Natural killer cell treated with Interleukin-12 subunit alpha and Interleukin-12 subunit beta and Interleukin-15 and Interleukin-18, amount 100 ng/mL, for 72 hours (primary cell): Measurements from ENCODE around the gene NMB. TPM values are rescaled to one million over a fixed set of nuclear protein-coding genes. Genes with fewer than 3 reads are reported as not detected.
"Not testable (repeated sequence)": the region's sequence is repeated elsewhere in the genome, so short reads cannot be mapped to it uniquely, and the experiment has no call there.

Experiments
- ATAC-seq, 2 donors: fragments of 150-1000 bp; cut with Tn5 transposase in 1 of 2; sonication (Bioruptor Pico), chemical (Tn5 transposase) in 1 of 2; 2 replicates each; pipeline ENCODE4 v1.10.0; 2021
- DNase-seq: peaks from one replicate; pipeline ENCODE4 v3.0.0; 2022; ENCODE audit warnings: low spot score
- H3K27ac Mint-ChIP-seq, 2 donors: 1 replicate in 1 of 2; 2 replicates in 1 of 2; pipeline ENCODE4 v1.8.0; 2022; ENCODE audit warnings: mixed read lengths in 2 of 2, mild to moderate bottlenecking in 1 of 2, moderate library complexity in 1 of 2
- H3K27me3 Mint-ChIP-seq, 2 donors: 1 replicate in 1 of 2; 2 replicates in 1 of 2; pipeline ENCODE4 v1.8.0; 2022; ENCODE audit warnings: mixed read lengths in 2 of 2
- H3K36me3 Mint-ChIP-seq: one replicate; pipeline ENCODE4 v1.8.0; 2022; ENCODE audit warnings: mixed read lengths
- H3K4me1 Mint-ChIP-seq, 2 donors: 1 replicate in 1 of 2; 2 replicates in 1 of 2; pipeline ENCODE4 v1.8.0; 2022; ENCODE audit warnings: low read depth in 2 of 2, mixed read lengths in 2 of 2, mild to moderate bottlenecking in 1 of 2
- H3K4me3 Mint-ChIP-seq: one replicate; pipeline ENCODE4 v1.8.0; 2022; ENCODE audit warnings: mixed read lengths
- H3K9me3 Mint-ChIP-seq: 2 replicates; pipeline ENCODE4 v1.8.0; 2022; ENCODE audit warnings: mixed read lengths
- total RNA-seq, 2 donors: library from RNA; stranded (reverse); gene quantifications; one replicate each; pipeline ENCODE4 v1.2.3, GENCODE V29; 2022

Gene NMB
- total RNA-seq, 2 donors from 2014 or later: 3.8 to 7.1 TPM

DNA sequence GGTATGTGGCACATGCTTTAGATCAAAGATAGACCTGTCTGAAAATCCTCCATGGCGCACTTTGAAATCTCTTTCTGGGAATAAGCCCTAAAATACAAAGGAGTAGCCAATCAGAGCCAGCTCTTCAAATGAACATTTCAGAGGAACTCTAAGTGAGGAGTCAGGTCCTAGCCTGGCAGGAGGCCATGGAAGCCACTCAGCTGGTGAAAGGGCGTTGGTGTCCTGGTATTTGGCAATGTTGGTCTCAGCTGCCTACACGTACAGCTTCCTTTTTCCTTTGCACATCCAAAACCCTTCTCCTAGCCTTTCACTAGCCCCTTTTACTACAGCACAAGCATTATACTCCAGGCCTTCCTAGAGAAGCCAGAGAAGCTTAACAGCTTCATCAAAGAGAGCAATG is 9.5 kb downstream of the NMB start:
- peaks cover 24 to 36% of the 10 kb centered on the region in 2 donors for H3K4me1 Mint-ChIP-seq
- H3K36me3 Mint-ChIP-seq: peaks cover 31% of the 10 kb centered on the region
- H3K9me3 Mint-ChIP-seq: no peaks in the 10 kb centered on the region
- peak overlapping the region in 1 of 2 donors; percentile 53 for H3K27ac Mint-ChIP-seq
- no peak for DNase-seq
- no peak overlapping the region for H3K4me3 Mint-ChIP-seq
- ATAC-seq: no peak
- H3K27me3 Mint-ChIP-seq: no peaks in the 10 kb centered on the region

DNA sequence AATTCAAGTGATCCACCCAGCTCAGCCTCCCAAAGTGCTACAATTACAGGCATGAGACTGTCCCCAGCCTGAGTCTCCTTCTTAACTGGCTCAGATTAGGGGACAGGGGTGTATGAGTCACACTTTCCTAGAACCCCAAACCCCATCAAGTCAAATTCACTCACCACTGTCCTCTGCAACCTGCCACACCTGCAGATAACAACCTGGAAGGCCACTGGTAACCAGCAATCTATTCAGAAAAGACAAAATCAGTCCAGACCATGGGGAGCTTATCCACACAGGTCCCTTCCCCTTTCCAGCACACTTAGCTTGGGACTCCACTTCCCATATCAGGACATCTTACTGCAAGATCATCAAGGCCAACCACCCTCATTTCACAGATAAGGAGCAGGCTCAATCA is 10.3 kb downstream of the NMB start:
- Mint-ChIP-seq H3K9me3 (no peaks in the 10 kb centered on the region), H3K4me3 (no peak overlapping the region), H3K4me1 (peaks cover 23 to 29% of the 10 kb centered on the region in 2 donors), H3K27ac (peak overlapping the region in 1 of 2 donors; percentile 53), H3K36me3 (peaks cover 31% of the 10 kb centered on the region), H3K27me3 (no peaks in the 10 kb centered on the region)
- DNase-seq (no peak), ATAC-seq (no peak)

DNA sequence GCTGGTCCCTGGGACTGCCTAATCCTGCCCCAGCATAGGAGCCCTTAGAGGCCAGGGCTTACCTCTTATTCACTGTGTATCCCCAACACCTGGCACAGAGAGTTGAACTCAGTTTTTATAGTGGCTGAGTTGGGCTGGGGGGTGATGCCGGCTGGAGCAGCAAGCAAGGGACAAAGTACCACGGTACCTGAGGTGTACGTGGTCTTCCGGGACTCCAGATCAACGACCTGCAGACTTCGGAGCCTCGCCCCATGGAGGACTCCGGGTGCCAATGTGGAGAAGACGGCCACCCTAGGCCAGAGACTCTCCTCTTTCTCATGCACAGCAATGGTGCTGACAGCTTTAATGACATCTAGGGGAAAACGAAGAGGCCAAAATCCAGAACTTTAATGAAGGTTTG is 12.0 kb downstream of the NMB start:
- peaks cover 14% of the 10 kb centered on the region in 2 donors for H3K4me1 Mint-ChIP-seq
- no peaks in the 10 kb centered on the region for H3K9me3 Mint-ChIP-seq
- H3K27ac Mint-ChIP-seq: peak overlapping the region in 1 of 2 donors; percentile 77
- DNase-seq: peak; percentile 22
- no peaks in the 10 kb centered on the region for H3K27me3 Mint-ChIP-seq
- H3K4me3 Mint-ChIP-seq: no peak overlapping the region
- no peak for ATAC-seq
- peaks cover 17% of the 10 kb centered on the region for H3K36me3 Mint-ChIP-seq

DNA sequence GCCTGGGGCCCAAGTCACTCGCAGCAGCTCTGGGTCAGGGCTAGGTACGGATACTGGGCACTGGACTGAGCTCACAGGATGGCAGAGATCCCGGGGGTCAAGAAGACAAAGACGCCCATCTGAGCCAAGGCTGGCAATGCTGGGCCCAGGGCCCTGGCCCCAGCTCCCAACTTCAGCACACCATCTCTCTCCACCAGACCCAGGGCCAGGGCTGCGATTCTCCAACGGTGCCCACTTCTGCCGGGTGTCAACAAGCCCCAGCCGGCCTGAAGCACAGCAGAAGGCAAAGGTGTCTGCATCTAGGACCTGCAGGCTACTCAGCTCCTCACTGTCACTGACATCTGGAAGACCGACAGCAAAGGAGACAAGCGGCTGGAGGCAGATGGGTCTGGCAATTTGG is 12.5 kb downstream of the NMB start:
- peaks cover 17% of the 10 kb centered on the region for H3K36me3 Mint-ChIP-seq
- H3K27me3 Mint-ChIP-seq: no peaks in the 10 kb centered on the region
- H3K9me3 Mint-ChIP-seq: no peaks in the 10 kb centered on the region
- ATAC-seq (no peak), DNase-seq (peak; percentile 53)
- peaks cover 14% of the 10 kb centered on the region in 2 donors for H3K4me1 Mint-ChIP-seq
- H3K4me3 Mint-ChIP-seq: no peak overlapping the region
- H3K27ac Mint-ChIP-seq: peak overlapping the region in 1 of 2 donors; percentile 77

DNA sequence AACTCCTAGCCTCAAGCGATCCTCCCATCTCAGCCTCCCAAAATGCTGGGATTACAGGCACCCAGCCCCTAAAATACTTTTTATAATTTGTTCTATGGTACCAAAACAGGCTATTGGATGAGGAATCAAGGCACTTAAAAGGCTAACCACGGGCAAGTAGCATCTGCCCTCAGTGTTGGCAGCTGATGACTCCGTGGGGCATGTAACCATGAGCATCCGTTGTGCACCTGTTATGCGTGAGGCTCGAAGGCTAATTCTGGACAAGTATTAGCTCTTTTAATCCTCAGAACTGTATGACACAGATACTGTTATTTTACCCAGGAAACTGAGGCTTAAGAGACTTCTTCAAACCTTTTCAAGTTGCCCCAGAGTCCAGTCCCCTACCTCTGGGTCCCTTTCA is 14.2 kb downstream of the NMB start:
- ATAC-seq: no peak
- Mint-ChIP-seq H3K9me3 (no peaks in the 10 kb centered on the region), H3K27ac (no peak overlapping the region), H3K4me3 (no peak overlapping the region), H3K27me3 (no peaks in the 10 kb centered on the region), H3K4me1 (peaks cover 10% of the 10 kb centered on the region in 2 donors), H3K36me3 (peaks cover 12% of the 10 kb centered on the region)
- no peak for DNase-seq

DNA sequence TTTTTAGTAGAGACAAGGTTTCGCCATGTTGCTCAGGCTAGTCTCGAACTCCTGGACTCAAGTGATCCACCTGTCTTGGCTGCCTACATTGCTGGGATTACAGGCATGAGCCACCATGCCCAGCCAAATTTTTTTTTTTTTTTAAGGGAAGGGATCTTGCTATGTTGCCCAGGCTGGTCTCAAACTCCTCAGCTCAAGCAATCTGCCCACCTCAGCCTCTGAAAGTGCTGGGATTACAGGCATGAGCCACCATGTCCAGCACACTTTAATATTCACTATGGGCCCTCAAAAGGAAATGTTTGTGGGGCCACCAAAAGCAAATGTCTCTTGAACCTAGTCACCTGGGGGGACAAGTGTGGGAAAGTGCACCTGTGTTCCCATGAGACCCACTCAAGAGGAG is 15.4 kb downstream of the NMB start:
- ATAC-seq, H3K4me1 Mint-ChIP-seq, H3K9me3 Mint-ChIP-seq, H3K36me3 Mint-ChIP-seq, H3K4me3 Mint-ChIP-seq, DNase-seq, H3K27ac Mint-ChIP-seq, H3K27me3 Mint-ChIP-seq: not testable (repeated sequence)

DNA sequence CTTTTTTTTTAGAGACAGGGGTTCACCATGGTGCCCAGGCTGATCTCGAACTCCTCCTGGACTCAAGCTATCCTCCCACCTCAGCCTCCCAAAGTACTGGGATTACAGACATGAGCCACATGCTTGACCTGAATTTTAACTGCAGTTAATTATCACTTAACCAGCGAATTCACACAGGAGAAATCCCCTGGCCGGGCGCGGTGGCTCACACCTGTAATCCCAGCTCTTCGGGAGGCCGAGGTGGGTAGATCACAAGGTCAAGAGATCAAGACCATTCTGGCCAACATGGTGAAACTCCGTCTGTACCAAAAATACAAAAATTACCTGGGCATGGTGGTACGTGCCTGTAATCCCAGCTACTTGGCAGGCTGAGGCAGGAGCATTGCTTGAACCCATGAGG is 16.1 kb downstream of the NMB start:
- ATAC-seq, DNase-seq, H3K36me3 Mint-ChIP-seq, H3K4me3 Mint-ChIP-seq, H3K9me3 Mint-ChIP-seq, H3K27ac Mint-ChIP-seq, H3K27me3 Mint-ChIP-seq, H3K4me1 Mint-ChIP-seq: not testable (repeated sequence)

DNA sequence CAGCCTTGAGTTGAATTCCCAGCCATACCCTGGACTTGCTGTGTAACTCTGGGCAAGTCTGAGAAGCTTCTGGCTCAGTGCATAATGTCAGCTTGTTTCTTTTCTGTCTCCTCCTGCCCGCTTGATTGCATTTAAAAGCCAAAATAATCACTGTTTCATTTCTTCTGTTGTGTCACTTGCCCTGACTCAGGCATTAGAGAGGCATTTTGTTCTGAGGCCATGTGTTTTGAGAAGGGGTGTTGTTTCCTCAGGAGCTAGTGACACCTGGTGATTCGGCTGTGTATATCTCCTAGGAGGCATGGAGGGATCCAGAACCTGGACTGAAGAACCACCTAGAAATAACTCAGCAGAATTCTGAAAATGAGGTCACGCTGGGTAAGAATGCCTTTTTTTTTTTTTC is 19.9 kb downstream of the NMB start:
- no peaks in the 10 kb centered on the region for H3K36me3 Mint-ChIP-seq
- H3K4me3 Mint-ChIP-seq: no peak overlapping the region

DNA sequence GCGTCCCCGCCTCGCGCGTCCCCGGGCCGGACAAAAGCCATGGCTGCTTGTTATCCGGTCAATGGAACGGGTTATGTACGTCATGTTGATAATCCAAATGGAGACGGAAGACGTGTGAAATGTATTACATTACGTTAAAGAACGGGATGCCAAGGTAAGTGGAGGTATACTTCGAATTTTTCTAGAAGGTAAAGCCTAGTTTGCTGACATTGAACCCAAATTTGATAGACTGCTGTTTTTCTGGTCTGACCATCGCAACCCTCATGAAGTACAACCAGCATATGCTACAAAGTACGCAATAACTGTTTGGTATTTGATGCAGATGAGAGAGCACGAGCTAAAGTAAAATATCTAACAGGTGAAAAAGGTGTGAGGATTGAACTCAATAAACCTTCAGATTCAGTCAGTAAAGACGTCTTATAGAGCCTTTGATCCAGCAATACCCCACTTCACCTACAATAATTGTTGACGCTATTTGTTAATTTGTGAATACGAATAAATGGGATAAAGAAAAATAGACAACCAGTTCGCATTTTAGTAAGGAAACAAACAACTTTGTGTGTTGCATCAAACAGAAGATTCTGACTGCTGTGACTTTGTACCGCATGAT is 23.7 kb downstream of the NMB start:
- H3K9me3 Mint-ChIP-seq: no peaks in the 10 kb centered on the region
- no peaks in the 10 kb centered on the region for H3K36me3 Mint-ChIP-seq
- no peaks in the 10 kb centered on the region for H3K27me3 Mint-ChIP-seq
- peaks cover 37 to 39% of the 10 kb centered on the region in 2 donors for H3K4me1 Mint-ChIP-seq
- H3K4me3 Mint-ChIP-seq: peak overlapping the region; percentile 92
- peak; percentile 31 for DNase-seq
- H3K27ac Mint-ChIP-seq: peak overlapping the region; percentile 96 to 99
- ATAC-seq: no peak

More for the DNA sequence above, 19.9 kb downstream of the NMB start:
- no peak for DNase-seq
- H3K9me3 Mint-ChIP-seq: no peaks in the 10 kb centered on the region
- H3K27ac Mint-ChIP-seq: peak overlapping the region in 1 of 2 donors; percentile 12
- no peak for ATAC-seq
- no peaks in the 10 kb centered on the region for H3K27me3 Mint-ChIP-seq
- peaks cover 18 to 21% of the 10 kb centered on the region in 2 donors for H3K4me1 Mint-ChIP-seq

DNA sequence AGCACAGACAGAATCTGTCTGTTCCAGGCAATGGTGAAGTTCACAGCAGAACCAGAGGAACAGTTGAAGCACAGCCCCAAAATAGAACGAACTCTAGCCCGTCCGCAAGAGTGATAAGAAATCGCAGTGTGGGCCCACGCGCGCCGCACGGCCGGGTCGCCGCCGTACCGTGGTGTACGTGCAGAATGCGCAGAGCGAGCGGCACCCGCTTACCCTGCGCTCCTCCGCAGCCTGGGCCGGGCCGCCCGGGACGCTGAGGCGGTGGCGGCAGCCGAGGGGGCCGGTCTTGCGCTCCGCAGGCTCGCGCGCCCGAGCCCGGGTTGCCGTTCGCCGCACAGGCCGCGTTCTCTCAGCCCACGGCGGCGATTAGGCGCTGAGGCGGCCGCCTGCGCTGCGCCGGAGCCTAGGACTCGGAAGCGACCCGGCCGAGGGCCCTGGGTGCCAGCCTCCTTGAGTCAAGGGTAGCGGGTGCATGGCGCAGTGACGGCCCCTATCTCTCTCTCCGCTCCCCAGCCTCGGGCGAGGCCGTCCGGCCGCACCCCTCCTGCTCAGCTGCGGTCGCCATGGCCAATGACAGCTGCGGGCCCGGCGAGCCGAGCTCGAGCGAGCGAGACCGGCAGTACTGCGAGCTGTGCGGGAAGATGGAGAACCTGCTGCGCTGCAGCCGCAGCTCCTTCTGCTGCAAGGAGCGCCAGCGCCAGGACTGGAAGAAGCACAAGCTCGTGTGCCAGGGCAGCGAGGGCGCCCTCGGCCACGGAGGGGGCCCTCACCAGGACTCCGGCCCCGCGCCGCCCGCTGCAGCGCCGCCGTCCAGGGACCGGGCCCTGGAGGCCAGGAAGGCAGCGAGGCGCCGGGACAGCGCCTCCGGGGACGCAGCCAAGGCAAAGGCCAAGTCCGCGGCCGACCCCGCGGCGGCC is 24.4 kb downstream of the NMB start:
- ATAC-seq (peak; percentile 77 to 81), DNase-seq (peak; percentile 84)
- no peaks in the 10 kb centered on the region for H3K9me3 Mint-ChIP-seq
- peaks cover 37 to 39% of the 10 kb centered on the region in 2 donors for H3K4me1 Mint-ChIP-seq
- no peaks in the 10 kb centered on the region for H3K27me3 Mint-ChIP-seq
- H3K27ac Mint-ChIP-seq: peak overlapping the region; percentile 96 to 99
- H3K4me3 Mint-ChIP-seq: peak overlapping the region; percentile 92
- no peaks in the 10 kb centered on the region for H3K36me3 Mint-ChIP-seq

DNA sequence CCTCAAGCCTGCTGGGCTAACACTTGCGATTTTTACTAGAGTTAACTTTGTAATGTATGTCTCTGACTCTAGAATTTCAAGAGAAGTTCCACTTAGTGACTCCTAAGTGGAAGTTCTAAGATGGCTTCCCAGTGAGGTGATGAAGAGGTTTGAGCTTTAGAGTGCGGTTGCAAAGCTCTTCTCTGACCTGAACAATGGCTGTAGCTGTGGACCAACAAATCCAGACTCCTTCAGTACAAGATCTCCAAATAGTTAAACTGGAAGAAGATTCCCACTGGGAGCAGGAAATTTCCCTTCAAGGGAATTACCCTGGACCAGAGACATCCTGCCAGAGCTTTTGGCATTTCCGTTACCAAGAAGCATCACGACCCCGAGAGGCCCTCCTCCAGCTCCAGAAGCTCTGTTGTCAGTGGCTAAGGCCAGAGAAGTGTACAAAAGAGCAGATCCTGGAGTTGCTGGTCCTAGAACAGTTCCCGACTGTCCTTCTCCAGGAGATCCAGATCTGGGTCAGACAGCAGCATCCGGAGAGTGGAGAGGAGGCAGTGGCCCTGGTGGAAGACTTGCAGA is 26.2 kb downstream of the NMB start:
- Mint-ChIP-seq H3K4me3 (peak overlapping the region; percentile 92), H3K36me3 (no peaks in the 10 kb centered on the region), H3K4me1 (peaks cover 33 to 39% of the 10 kb centered on the region in 2 donors), H3K9me3 (no peaks in the 10 kb centered on the region), H3K27ac (peak overlapping the region; percentile 96 to 99), H3K27me3 (no peaks in the 10 kb centered on the region)
- DNase-seq: no peak
- ATAC-seq: no peak

DNA sequence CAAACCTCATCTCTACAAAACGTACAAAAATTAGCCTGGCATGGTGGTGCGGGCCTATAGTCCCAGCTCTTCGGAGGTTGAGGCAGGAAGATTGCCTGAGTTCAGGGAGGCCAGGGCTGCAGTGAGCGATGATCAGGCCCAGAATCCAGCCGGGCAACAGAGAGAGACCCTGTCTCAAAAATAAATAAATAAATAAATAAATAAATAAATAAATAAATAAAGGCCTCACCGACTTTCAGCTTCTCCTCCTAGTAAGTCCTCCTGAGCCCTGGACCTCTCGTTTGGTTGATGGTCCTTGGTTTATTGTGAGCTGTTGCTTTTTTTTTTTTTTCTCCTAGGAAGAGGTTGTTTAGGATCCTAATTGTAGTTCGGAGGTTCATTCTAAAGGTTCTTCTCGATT is 29.0 kb downstream of the NMB start:
- Mint-ChIP-seq H3K4me1 (peaks cover 20 to 25% of the 10 kb centered on the region in 2 donors), H3K27me3 (no peaks in the 10 kb centered on the region), H3K4me3 (no peak overlapping the region), H3K27ac (no peak overlapping the region), H3K36me3 (no peaks in the 10 kb centered on the region), H3K9me3 (no peaks in the 10 kb centered on the region)
- DNase-seq (peak; percentile 18), ATAC-seq (no peak)

DNA sequence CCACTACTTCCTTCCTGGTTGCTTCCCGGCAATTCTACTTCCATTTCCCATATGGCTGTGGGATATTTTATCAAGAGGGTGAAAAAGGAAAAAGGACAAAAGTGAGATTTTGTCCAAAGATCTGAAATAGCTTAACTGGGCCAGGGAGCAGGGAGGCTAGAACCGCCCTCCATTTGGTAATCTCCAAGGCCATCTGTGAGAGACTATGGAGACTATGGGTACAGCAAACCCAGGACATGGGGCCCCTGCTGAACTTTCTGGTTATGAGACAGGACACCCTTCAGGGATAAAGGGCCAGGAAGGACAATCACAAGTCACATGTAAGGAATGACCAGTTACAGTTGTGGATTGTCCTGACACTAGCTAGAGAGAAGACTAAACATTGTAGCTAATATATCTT is 32.9 kb downstream of the NMB start:
- Mint-ChIP-seq H3K9me3 (peaks cover 9% of the 10 kb centered on the region), H3K27ac (peak overlapping the region in 1 of 2 donors; percentile 11)
- DNase-seq: no peak

DNA sequence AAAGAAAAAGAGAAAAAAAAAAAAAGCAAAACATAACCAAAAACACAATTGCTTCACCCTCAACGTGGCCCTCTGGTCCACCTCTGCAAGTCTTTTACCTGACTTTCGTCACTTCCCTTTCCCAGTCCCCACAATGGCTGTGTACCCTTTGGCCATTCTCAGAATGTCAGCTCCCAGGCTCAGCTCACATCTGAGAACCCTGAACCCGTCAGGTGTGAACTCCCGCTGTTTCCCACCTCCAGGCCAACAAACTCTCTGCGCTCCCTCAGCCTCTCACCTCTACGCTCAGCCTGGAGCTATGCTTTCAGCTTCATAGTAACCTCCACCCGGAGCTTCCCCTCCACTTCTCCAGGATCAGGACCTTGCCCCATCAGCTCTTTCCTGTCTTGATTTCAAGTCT is 33.6 kb downstream of the NMB start:
- Mint-ChIP-seq H3K36me3 (peaks cover 16% of the 10 kb centered on the region), H3K27ac (no peak overlapping the region), H3K4me3 (no peak overlapping the region)

More for the DNA sequence above, 32.9 kb downstream of the NMB start:
- no peak overlapping the region for H3K4me3 Mint-ChIP-seq
- peaks cover 13% of the 10 kb centered on the region for H3K36me3 Mint-ChIP-seq
- no peaks in the 10 kb centered on the region for H3K27me3 Mint-ChIP-seq
- ATAC-seq: no peak
- peaks cover 0 to 8% of the 10 kb centered on the region in 2 donors for H3K4me1 Mint-ChIP-seq

More for the DNA sequence above, 33.6 kb downstream of the NMB start:
- ATAC-seq (no peak), DNase-seq (no peak)
- Mint-ChIP-seq H3K9me3 (peaks cover 9% of the 10 kb centered on the region), H3K4me1 (peaks cover 0 to 8% of the 10 kb centered on the region in 2 donors), H3K27me3 (no peaks in the 10 kb centered on the region)
